NT2/D1 (cell line): ENCODE results near the gene TEAD1.

Experiments
- SUZ12 ChIP-seq: IDR thresholded peaks from 2 replicates; pipeline ENCODE4 v1.6.1; 2011; ENCODE audit not compliant: insufficient read length, insufficient read depth; ENCODE audit errors: extremely low read depth
- YY1 ChIP-seq: IDR thresholded peaks from 2 replicates; pipeline ENCODE4 v1.6.1; 2011; ENCODE audit not compliant: insufficient read length, insufficient read depth
- ZNF274 ChIP-seq: IDR thresholded peaks from 2 replicates; pipeline ENCODE4 v1.6.1; 2011; ENCODE audit warnings: mild to moderate bottlenecking, low read depth, low read length

DNA sequence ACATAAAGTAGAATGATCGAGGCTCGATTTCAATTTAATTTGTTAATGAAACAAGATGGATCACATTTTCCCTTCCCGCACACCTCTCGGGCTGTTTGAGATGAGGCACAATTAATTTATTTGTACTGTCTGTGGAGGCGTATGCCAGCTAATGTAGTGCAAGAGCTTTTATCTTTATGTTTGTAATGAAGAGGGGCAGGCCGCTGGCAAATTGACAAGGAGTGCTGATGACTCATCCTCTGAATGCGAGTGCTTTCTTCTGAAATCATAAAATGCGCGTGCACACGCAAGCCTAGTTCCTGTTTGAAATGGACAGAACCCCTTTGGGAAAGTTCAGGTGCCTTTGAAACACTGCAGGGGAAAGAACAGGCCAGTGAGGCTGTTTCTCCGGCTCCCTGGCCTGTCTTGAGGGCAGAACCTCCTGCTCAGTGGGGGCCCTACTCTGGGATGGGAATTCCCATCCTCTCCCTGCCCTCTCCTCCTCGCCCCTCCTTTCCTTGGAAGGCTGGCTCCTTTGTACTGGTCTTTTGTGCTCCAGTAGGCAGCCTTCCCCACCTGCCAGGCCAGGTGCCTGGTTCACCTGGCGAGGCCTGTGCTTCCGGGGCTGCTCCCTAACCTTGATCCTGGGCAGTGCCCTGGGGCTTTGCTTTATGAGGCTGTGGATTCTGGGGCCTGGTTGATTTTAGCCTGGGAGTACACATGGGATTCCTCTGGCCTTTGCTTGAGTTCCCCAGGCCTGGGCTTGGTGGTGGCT, 50.3 kb downstream of the TEAD1 start:
- TF ChIP-seq YY1 (no peak), ZNF274 (no peak), SUZ12 (no peak)
